OCI-LY7 (cell line): Measurements from ENCODE around the gene IP6K2. TPM values are rescaled to one million over a fixed set of nuclear protein-coding genes. Genes with fewer than 3 reads are reported as not detected.

Experiments
- BruUV-seq: library from RNA; stranded (reverse); fragments of 400-500 nt; replicated peaks from 2 replicates; lab custom pipeline; 2021; lab: Mats Ljungman, UMichigan
- CTCF ChIA-PET: fragments of 300-600 bp; sonication (Branson Sonifier 250); formaldehyde crosslinking; loops from one replicate; lab custom pipeline; 2022; ENCODE audit warnings: antibody characterized with exemption; ENCODE audit not compliant: unreplicated experiment; lab: Charles Lee
- POLR2A ChIA-PET: fragments of 300-600 bp; sonication (Branson Sonifier 250); formaldehyde crosslinking; loops from one replicate; lab custom pipeline; 2022; ENCODE audit warnings: antibody characterized with exemption; lab: Charles Lee
- DNase-seq: peaks from one replicate; pipeline ENCODE4 v3.0.0-alpha.2; 2015; ENCODE audit warnings: low spot score
- H2AFZ ChIP-seq: fragments of 200-600 bp; sonication (generic), shearing (Covaris generic); 2 replicates; pipeline ENCODE4 v1.6.1; 2014; ENCODE audit warnings: mild to moderate bottlenecking, antibody characterized with exemption, low read length, moderate library complexity
- H3K27ac ChIP-seq: fragments of 200-600 bp; sonication (generic); 2 replicates; pipeline ENCODE4 v1.5.1; 2014; ENCODE audit warnings: mixed run types, low read depth, mild to moderate bottlenecking, moderate library complexity, low read length, inconsistent platforms; ENCODE audit not compliant: poor library complexity, severe bottlenecking
- H3K36me3 ChIP-seq: fragments of 200-600 bp; sonication (generic); 2 replicates; pipeline ENCODE4 v1.6.1; 2014; ENCODE audit warnings: mild to moderate bottlenecking, antibody characterized with exemption, low read length, moderate library complexity, mixed read lengths; ENCODE audit not compliant: insufficient read depth
- H3K4me1 ChIP-seq: fragments of 200-600 bp; sonication (generic); 2 replicates; pipeline ENCODE4 v1.5.1; 2014; ENCODE audit warnings: mild to moderate bottlenecking, low read length; ENCODE audit not compliant: insufficient read depth, poor library complexity, severe bottlenecking
- H3K4me2 ChIP-seq: fragments of 200-600 bp; sonication (generic); 2 replicates; pipeline ENCODE4 v1.6.1; 2014; ENCODE audit warnings: mild to moderate bottlenecking, low read length
- H3K4me3 ChIP-seq: fragments of 200-600 bp; sonication (generic); 2 replicates; pipeline ENCODE4 v1.5.1; 2014; ENCODE audit warnings: mild to moderate bottlenecking, low read depth, low read length; ENCODE audit not compliant: poor library complexity, severe bottlenecking
- H3K79me2 ChIP-seq: fragments of 200-600 bp; sonication (generic); 2 replicates; pipeline ENCODE4 v1.6.1; 2016; ENCODE audit warnings: low read depth, mild to moderate bottlenecking, low read length, moderate library complexity, mixed read lengths; ENCODE audit not compliant: insufficient read depth
- H3K9me2 ChIP-seq: fragments of 200-600 bp; sonication (generic); 2 replicates; pipeline ENCODE4 v1.6.1; 2016; ENCODE audit warnings: mild to moderate bottlenecking, low read length, mixed read lengths; ENCODE audit not compliant: insufficient read depth
- H3K9me3 ChIP-seq: fragments of 200-600 bp; sonication (generic); 2 replicates; pipeline ENCODE4 v1.6.1; 2014; ENCODE audit warnings: mild to moderate bottlenecking, mixed run types, low read length, mixed read lengths
- H4K20me1 ChIP-seq: fragments of 200-600 bp; sonication (generic); 2 replicates; pipeline ENCODE4 v1.6.1; 2014; ENCODE audit warnings: mild to moderate bottlenecking, antibody characterized with exemption, low read length, moderate library complexity, mixed read lengths; ENCODE audit not compliant: insufficient read depth
- CTCF ChIP-seq: fragments of 200-600 bp; sonication (generic); conservative IDR thresholded peaks from 2 replicates; pipeline ENCODE4 v1.5.1; 2014; ENCODE audit warnings: mild to moderate bottlenecking, antibody characterized with exemption, low read length, moderate library complexity, mixed read lengths
- EZH2phosphoT487 ChIP-seq: fragments of 200-600 bp; sonication (generic); IDR thresholded peaks from 2 replicates; pipeline ENCODE4 v1.6.1; 2018; ENCODE audit warnings: low read depth, borderline replicate concordance, mild to moderate bottlenecking, mixed run types, antibody characterized with exemption, low read length, moderate library complexity, mixed read lengths
- intact Hi-C: fragments of 100-400 bp; cut with micrococcal nuclease; formaldehyde crosslinking; loops from one replicate; pipeline ENCODE4 v1.10.0; 2022; ENCODE audit not compliant: unreplicated experiment
- total RNA-seq, 2 experiments: library from RNA; depleted of rRNA in 1 of 2; stranded (reverse); fragments of >200 nt in 1 of 2; shearing (Covaris generic) in 1 of 2; gene quantifications; 2 replicates each; pipeline ENCODE4 v1.2.3, GENCODE V29; 2014 to 2022

The IP6K2 gene
- total RNA-seq, 2 experiments from 2014 or later = 77.0 to 92.7 TPM

GRCh38 chr3:48692551-48692950, 24.5 kb downstream of the IP6K2 start:
- POLR2A ChIA-PET = interaction anchor here (0.7 to 1.1 kb wide), 2 partner anchors 15 to 22 kb away, joined by 3 read pairs; no protein-coding TSS in a partner anchor
- H4K20me1 ChIP-seq = peaks cover 4% of the 10 kb centered on the region; the same call in 1 of the 2 replicates
- CTCF ChIA-PET = no interaction called here

DNA sequence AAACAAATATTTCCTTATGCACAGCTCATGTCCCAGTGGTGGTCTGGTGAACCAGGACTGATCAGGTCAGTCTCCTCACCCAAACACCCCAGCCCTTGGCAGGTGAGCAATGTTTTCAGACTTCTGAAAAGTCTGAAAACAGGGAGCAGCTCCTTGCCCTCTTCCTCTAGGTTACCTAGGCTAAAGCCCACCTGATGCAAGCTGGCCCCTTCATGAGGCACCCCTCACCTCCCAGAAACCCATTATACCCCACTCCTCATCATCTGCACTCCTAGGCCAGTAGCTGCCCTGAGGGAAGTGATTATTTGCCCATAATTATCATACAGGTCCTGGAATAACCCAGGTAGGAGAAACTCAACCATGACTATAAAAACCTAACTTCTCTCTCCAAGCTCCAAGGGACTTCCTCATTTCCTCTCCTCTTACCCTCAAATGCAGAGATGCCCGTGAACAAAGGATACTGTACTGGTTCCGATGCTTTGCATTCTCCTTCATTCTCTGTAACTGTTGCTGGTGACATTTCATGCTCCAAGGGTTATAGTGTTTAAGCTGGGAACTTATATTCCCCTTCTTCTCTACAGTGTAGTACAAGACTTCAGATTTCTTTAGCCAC, 26.1 kb downstream of the IP6K2 start:
- Histone ChIP-seq H3K4me3 (no peak overlapping the region), H4K20me1 (no peaks in the 10 kb centered on the region), H3K79me2 (peaks cover under 1% of the 10 kb centered on the region; the same call in 1 of the 2 replicates), H3K4me2 (no peak overlapping the region), H3K9me3 (no peaks in the 10 kb centered on the region), H3K9me2 (no peaks in the 10 kb centered on the region), H3K36me3 (peaks cover 83% of the 10 kb centered on the region), H3K4me1 (peaks cover 15% of the 10 kb centered on the region), H2AFZ (no peak overlapping the region), H3K27ac (no peak overlapping the region)
- ChIA-PET CTCF (no interaction called here), POLR2A (interaction anchor here (0.6 kb wide), 1 partner anchor 290 kb away, joined by 3 read pairs; no protein-coding TSS in a partner anchor)
- no TSS peak for BruUV-seq
- TF ChIP-seq EZH2phosphoT487 = no peak
- TF ChIP-seq CTCF = no peak
- DNase-seq = no peak
- intact Hi-C loops = no loop called here

More at GRCh38 chr3:48692551-48692950, 24.5 kb downstream of the IP6K2 start:
- Histone ChIP-seq H3K27ac (no peak overlapping the region), H3K9me3 (no peaks in the 10 kb centered on the region), H2AFZ (no peak overlapping the region), H3K4me2 (no peak overlapping the region), H3K79me2 (peaks cover 14% of the 10 kb centered on the region; the same call in 1 of the 2 replicates), H3K4me3 (no peak overlapping the region), H3K4me1 (no peaks in the 10 kb centered on the region), H3K9me2 (no peaks in the 10 kb centered on the region), H3K36me3 (peaks cover 85% of the 10 kb centered on the region)
- no TSS peak for BruUV-seq
- DNase-seq = no peak
- no peak for TF ChIP-seq EZH2phosphoT487
- no peak for TF ChIP-seq CTCF
- intact Hi-C loops = no loop called here

- H3K79me2 ChIP-seq = peaks cover 5% of the 10 kb centered on the region; the same call in 1 of the 2 replicates
- H3K27ac ChIP-seq = no peak overlapping the region
- BruUV-seq = no TSS peak
- H3K4me1 ChIP-seq = peaks cover 20% of the 10 kb centered on the region
- no peaks in the 10 kb centered on the region for H4K20me1 ChIP-seq
- POLR2A ChIA-PET = no interaction called here
- H3K4me3 ChIP-seq = no peak overlapping the region
- TF ChIP-seq CTCF = no peak
- no peak for TF ChIP-seq EZH2phosphoT487
- intact Hi-C loops = no loop called here
- CTCF ChIA-PET = no interaction called here
- no peak overlapping the region for H2AFZ ChIP-seq
- H3K36me3 ChIP-seq = peaks cover 71% of the 10 kb centered on the region
- no peaks in the 10 kb centered on the region for H3K9me3 ChIP-seq
- H3K4me2 ChIP-seq = no peak overlapping the region
- DNase-seq = no peak
- no peaks in the 10 kb centered on the region for H3K9me2 ChIP-seq
Measured at GRCh38 chr3:48689384-48689783, 27.6 kb downstream of the IP6K2 start.
